Esophagus mucosa (tissue), 1 donor: Measurements from ENCODE around the gene SLC25A30. TPM values are rescaled to one million over a fixed set of nuclear protein-coding genes. Genes with fewer than 3 reads are reported as not detected.
"Not testable (repeated sequence)": the region's sequence is repeated elsewhere in the genome, so short reads cannot be mapped to it uniquely, and the experiment has no call there.

Experiments
- ATAC-seq: fragments of 200-7000 bp; cut with Tn5 transposase; one replicate; pipeline ENCODE4 v1.9.1; 2020
- total RNA-seq: library from RNA; stranded (reverse); gene quantifications from one replicate; pipeline ENCODE4 v1.2.4, GENCODE V29; 2023
- donor health status: DM: yes; HTN: yes; CAD: no.

The SLC25A30 gene
- total RNA-seq, 1 donor from 2014 or later: 7.3 TPM

DNA sequence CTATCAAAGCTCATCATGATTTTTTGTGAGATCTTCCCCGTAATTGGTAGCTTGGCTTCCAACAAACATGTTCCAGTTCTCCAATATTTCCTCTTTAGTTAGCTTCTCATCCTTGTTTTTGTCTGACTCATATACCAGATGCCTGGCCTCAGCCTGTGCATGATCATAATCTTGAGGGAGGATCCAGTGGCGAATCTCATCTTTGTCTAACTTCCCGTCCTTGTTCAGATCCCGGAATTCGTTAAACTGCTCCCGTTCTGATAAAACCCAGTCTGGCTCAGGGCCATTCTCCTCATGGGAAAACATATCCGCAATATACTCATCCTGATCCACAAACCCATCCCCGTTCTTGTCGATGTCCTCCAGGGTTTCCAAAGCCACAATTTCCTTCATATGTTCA lies 27.8 kb downstream of the SLC25A30 start:
- ATAC-seq: not testable (repeated sequence)

DNA sequence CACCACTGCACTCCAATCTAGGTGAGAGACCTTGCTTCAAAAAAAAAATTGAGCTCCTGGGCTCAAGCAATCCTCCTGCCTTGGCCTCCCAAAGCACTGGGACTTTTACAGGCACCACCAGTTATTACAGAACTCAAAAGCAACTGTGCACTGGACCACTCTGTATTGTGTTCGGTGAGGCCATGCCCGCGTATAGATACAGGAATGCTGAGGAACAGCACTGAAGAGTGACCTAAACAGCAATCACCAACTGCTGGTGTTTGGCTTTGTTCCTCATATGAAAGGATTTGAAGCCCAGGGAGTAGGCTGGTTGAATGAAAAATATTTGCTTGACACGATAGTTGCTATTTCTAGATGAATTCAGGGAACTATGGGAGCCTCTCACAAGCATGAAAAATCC lies 29.5 kb downstream of the SLC25A30 start:
- no peak for ATAC-seq

DNA sequence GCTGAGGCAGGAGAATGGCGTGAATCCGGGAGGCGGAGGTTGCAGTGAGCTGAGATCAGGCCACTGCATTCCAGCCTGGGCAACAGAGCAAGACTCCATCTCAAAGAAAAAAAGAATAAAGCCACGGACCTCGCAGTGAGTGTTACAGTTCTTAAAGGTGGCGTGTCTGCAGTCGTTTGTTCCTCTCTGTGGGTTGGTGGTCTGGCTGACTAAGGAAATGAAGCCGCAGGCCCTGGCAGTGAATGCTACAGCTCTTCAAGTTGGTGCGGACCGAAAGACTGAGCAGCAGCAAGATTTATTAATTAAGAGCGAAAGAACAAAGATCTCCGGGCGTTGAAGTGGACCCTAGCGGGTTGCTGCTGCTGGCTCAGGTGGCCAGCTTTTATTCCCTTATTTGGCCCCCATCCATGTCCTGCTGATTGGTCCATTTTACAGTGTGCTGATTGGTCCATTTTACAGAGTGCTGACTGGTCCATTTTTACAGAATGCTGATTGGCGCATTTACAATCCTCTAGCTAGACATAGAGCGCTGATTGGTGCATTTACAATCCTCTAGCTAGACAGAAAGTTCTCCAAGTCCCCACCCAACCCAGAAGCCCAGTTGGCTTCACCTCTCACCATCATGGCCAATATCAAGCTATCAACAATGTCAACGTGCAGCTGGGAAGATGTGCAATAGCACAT lies 31.1 kb downstream of the SLC25A30 start:
- not testable (repeated sequence) for ATAC-seq

DNA sequence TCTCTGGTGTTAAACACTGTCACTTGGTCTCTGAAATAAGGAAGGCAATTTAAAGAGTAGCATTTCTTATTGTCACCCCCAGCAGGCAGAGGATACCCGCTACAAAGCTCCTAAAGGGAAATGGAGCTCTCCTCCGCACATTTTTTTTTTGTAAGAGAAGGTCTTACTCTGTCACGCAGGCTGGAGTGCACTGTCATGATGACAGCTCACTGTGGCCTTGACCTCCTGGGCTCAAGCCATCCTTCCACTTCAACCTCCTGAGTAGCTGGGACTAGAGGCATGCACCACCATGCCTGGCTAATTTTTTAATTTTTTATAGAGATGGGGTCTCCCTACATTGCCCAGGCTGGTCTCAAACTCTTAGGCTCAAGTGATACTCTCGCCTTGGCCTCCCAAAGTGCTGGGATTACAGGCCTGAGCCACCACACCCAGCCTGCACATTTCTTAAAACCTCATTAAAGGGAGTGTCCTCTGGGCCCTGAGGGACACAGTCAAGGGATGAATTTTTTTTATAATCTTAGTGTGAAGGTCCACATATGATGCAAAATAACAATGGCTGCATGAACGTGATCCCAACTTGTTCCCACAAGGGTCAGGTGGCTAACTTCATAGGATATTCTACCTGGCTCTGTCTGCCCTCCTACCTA lies 32.1 kb downstream of the SLC25A30 start:
- no peak for ATAC-seq

DNA sequence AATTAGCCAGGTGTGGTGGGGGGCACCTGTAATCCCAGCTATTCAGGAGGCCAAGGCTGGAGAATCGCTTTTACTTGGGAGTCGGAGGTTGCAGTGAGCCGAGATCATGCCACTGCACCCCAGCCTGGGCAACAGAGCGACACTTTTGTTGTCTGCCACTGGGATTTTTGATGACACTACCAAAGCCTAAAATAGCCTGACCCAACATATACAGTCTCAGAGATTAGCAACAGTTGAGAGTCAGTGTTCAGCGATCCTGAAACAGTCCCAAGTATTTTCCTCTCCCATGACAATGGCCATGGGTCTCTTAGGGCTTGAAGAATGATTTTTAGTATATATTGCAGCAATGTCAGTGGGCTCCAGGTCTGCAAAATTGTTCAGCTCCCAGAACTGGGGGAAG lies 32.9 kb downstream of the SLC25A30 start:
- no peak for ATAC-seq

DNA sequence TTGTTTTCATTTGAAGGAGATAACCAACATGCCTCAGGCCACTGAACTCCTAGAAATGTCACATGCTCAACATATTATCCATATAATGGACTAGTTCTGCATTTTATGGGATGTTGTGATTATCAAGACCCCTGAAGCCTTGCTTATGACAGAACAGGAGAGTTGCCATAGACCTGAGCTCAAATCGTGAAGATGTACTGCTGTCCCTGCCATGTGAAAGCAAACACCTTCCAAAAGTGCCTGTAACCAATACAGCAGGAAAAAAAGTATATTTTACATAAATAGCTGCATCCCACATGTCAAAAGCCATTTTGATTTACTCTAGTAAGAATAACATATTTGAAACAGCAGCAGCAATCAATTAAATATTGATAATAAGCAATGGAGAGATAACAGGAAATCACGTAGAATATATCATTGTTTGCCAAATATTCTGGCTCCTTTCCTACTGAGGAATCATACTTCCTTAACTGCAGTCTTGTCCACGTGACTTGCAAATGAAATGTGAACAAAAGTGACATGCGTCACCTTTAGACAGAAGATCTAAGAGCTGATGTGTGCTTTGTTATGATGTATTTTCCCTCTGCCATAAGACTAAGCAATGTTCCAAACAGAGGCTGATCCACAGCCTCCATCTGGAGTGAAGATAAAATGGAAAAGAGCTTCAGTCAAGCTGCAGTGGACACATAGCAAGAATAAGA lies 33.5 kb downstream of the SLC25A30 start:
- peak; percentile 18 for ATAC-seq

DNA sequence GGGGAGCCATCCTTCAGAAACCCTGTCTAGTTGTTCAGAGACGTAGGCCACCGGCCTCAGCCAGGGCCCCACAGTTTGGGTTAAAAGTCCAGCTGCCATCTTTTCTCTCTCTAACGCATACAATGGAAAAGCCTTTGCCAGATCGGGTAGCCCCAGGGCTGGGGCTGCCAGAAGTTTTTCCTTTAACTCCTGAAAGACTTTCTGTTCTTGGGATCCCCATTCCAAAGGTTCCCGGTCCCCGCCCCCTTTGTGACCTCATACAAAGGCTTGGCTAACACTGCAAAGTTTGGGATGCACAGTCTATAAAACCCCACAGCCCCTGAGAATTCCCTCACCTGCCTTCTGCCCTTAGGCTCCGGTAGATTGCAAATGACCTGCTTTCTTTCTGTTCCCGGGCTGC lies 35.4 kb downstream of the SLC25A30 start:
- ATAC-seq: not testable (repeated sequence)

DNA sequence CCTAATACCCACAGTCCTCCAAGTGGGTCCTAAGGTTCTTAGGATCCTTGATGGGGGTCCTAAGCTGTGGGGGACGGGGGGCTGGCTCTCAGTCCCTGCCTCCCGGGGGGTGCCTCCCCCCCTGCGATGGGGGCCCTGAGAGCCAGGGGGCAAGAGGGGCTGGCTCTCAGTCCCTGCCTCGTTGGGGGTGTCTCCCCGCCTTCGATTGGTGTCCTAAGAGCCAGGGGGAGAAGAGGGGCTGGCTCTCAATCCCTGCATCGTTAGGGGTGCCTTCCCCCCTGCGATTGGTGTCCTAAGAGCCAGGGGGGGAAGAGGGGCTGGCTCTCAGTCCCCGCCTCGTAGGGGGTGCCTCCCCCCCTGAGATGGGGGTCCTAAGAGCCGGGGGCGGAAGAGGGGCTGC lies 37.0 kb downstream of the SLC25A30 start:
- ATAC-seq: no peak

DNA sequence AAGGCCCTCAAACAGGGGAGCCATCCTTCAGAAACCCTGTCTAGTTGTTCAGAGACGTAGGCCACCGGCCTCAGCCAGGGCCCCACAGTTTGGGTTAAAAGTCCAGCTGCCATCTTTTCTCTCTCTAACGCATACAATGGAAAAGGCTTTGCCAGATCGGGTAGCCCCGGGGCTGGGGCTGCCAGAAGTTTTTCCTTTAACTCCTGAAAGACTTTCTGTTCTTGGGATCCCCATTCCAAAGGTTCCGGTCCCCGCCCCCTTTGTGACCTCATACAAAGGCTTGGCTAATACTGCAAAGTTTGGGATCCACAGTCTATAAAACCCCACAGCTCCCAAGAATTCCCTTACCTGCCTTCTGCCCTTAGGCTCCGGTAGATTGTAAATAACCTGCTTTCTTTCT lies 37.5 kb downstream of the SLC25A30 start:
- not testable (repeated sequence) for ATAC-seq

DNA sequence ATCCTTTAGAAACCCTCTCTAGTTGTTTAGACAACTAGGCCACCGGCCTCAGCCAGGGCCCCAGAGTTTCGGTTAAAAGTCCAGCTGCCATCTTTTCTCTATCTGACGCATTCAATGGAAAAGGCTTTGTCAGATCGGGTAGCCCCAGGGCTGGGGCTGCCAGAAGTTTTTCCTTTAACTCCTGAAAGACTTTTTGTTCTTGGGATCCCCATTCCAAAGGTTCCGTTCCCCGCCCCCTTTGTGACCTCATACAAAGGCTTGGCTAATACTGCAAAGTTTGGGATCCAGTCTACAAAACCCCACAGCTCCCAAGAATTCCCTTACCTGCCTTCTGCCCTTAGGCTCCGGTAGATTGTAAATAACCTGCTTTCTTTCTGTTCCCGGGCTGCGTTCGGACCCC lies 38.7 kb downstream of the SLC25A30 start:
- not testable (repeated sequence) for ATAC-seq

DNA sequence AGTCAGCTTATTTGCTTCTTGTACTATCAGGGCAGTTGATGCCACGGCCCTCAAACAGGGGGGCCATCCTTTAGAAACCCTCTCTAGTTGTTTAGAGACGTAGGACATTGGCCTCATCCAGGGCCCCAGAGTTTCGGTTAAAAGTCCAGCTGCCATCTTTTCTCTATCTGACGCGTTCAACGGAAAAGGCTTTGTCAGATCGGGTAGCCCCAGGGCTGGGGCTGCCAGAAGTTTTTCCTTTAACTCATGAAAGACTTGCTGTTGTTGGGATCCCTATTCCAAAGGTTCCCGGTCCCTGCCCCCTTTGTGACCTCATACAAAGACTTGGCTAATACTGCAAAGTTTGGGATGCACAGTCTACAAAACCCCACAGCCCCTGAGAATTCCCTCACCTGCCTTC lies 39.4 kb downstream of the SLC25A30 start:
- ATAC-seq: not testable (repeated sequence)

DNA sequence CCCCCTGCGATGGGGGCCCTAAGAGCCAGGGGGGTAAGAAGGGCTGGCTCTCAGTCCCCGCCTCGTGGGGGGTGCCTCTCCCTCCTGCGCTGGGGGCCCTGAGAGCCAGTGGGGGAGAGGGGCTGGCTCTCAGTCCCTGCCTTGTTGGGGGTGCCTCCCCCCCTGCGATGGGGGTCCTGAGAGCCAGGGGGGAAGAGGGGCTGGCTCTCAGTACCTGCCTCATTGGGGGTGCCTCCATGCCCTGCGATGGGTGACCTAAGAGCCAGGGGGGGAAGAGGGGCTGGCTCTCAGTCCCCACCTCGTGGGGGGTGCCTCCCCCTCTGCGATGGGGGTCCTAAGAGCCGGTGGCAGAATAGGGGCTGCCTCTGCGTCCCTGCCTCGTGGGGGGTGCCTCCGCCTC lies 40.9 kb downstream of the SLC25A30 start:
- ATAC-seq: not testable (repeated sequence)

DNA sequence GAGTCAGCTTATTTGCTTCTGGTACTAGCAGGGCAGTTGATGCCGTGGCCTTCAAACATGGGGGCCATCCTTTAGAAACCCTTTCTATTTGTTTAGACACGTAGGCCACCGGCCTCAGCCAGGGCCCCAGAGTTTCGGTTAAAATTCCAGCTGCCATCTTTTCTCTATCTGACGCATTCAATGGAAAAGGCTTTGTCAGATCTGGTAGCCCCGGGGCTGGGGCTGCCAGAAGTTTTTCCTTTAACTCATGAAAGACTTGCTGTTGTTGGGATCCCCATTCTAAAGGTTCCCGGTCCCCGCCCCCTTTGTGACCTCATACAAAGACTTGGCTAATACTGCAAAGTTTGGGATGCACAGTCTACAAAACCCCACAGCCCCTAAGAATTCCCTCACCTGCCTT lies 41.5 kb downstream of the SLC25A30 start:
- not testable (repeated sequence) for ATAC-seq

DNA sequence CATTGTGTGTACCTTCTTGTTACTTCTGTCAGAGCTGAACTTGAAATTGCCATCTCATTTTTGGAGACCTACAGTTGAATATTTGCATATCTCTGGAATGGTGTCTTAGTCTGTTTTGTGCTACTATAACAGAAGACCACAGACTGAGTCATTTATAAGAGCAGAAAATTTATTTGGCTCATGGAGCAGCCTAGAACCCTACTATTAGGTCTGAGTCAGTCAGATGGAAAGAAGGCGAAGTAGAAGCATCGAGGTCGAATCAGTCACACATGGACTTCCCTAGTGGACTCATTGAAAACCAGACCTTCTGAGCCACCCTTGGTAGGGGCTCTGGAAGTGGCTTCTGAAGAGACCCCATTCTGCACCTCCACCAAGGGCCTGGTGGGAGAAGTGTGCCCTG lies 43.3 kb downstream of the SLC25A30 start:
- no peak for ATAC-seq

DNA sequence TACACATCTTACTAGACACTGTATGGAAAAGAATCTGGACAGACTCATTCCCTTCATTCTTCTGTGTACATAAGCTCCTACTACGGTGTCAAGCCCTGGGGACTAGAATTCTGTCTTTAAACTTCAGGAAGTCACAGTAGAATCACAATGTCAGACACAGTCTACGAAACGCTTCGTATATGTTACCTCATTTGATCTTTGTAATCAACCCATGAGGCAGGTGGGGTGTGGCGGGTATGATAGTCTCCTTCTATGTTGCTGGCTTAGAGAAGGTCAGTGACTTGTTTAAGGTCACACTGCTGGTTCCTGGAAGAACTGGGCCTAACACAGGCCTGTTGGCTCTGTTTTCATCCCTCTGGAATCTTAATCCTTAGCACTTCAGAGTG lies 45.0 kb downstream of the SLC25A30 start:
- ATAC-seq: peak; percentile 53

DNA sequence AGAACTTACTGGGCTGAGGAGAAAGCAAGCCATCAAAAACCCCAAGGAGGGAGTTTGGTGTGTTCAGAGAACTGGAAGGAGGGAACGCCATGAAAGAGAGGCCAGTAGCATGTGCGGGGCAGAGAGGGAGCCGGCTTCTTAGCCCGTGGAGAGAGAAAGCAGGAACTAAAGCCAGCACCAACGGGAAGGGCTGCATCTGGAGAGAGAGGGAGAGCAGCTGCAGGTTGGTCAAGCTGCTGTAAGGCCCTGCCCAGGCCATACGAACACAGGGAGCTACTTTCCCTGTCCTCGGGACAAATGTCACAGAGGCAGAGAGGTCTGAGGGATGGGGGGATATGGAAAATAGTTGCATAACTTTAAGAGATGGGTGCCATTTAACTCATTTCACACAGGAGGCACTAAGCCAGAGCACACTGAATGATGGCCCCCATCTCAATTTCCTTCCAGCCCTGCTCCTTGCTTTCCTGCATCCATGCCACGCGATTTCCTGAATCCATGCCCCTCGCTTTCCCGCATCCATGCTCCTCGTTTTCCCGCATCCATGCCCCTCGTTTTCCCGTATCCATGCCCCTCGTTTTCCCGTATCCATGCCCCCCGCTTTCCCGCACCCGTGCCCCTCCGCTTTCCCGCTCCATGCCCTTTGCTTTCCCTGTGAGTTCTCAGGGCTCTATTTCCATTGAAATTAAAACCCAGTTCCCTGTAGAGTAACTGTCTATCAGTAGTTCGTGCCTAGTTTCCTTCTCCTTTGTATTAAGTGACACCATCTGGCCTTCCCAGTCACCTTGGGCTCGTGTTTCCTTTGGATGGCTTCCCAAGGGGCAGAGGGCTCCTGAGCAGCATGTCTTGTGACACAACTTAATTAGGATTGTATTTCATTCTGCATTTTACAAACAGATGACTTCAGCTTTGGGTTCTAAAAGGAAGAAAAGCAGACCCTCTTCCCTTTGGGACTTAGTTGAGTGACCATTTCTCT lies 45.7 kb downstream of the SLC25A30 start:
- no peak for ATAC-seq

DNA sequence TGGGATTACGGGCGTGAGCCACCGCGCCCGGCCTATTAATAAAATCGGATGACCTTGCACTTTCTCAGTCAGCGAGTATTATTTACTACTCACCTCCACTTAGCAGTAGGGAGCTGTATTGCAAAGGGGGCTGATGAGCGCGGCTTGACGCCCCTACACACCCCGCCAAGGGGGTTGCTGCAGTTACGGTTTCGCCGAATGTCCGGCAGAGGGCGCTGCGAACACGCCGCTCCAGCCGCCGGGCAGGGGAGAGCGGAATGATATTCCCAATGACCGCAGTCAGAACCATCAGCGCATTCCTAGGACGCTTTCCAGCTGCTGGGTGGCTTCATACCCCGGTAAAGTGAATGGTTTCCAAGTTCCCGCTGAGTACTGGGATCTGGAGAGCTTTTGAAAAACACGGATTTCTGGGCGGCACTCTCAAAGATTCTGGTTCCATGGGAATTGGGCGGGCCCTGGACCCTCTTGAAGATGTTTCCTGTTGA lies 47.2 kb downstream of the SLC25A30 start:
- ATAC-seq: peak; percentile 14

DNA sequence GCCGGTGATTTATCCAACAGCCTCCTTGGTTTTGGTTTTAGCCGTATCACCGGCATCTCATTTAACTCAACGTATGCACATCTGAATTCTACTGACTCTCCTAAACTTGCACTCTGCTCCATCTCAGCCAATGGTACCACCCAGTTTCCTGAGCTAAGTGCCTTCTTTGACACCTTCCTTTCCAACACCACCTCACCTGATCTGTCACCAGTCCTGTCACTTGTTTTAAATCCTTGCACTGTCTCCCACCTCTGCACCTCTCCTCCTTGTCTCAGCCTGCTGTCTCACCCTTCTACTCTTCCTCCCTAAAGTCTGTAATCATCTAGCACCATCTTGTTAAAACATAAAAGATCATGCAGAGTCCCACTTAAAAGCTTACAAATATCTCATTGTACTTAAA lies 49.1 kb downstream of the SLC25A30 start:
- no peak for ATAC-seq

DNA sequence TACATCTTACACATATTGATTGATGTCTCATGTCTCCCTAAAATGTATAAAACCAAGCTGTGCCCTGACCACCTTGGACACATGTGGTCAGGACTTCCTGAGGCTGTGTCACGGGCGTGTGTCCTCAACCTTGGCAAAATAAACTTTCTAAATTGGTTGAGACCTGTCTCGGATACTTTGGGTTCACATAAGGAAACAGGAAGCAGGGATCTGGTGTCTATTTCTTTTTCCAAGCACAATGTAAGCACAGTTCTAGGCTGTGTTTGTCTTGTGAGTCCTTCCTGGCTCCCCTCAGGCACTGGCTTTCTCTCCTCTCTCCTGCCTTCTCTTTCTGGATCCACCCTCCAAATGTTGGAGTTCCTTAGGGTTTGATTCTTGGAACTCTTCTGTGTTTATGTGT lies 49.6 kb downstream of the SLC25A30 start:
- ATAC-seq: peak; percentile 28

DNA sequence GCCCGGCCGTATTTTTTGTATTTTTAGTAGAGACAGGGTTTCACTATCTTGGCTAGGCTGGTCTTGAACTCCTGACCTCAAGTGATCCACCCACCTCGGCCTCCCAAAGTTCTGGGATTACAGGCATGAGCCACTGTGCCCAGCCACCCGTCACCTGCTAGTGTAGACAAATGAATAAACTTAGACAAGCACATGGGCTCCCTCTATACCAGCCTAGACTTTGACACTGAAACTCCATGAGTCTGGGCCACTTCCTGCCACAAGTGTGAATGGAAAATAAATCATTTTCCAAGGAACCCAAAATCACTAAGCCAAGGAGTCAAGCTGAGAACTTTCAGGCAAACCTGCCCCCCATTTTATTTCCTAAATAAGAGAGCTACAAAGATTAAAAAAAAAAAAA lies 50.2 kb downstream of the SLC25A30 start:
- ATAC-seq: no peak

DNA sequence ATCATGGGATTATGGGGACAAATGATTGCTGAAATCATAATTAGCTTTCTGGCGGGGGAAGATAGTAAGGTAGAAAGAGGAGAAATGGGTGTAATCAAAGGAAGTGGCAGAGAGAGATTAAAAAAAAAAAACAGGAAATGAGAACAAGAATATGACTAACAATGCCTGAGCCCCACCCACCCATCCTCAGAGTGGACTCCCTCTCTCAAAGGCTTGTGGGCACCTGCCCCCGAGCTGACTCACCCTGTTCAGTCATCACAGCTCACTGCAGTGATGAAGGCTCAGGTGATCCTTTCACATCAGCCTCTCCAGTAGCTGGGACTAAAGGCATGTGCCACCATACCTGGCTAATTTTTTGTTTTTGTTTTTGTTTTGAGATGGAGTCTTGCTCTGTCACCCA lies 50.8 kb downstream of the SLC25A30 start:
- ATAC-seq: peak; percentile 96

DNA sequence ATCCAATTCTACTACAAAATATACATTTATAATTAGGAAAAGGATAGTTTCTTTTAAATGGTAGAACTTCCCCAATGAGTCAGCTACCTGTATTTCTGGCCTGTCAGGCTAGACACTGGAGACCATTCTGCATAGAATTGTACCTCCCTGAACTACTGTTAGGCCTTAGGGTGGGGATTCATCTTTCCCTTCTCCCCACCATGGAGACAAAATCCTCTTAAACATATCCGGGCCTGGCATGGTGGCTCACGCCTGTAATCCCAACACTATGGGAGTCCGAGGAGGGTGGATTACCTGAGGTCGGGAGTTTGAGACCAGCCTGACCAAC lies 52.7 kb downstream of the SLC25A30 start:
- ATAC-seq: peak; percentile 60
